Measurements from ENCODE around the gene VGLL4.

The VGLL4 gene

DNA sequence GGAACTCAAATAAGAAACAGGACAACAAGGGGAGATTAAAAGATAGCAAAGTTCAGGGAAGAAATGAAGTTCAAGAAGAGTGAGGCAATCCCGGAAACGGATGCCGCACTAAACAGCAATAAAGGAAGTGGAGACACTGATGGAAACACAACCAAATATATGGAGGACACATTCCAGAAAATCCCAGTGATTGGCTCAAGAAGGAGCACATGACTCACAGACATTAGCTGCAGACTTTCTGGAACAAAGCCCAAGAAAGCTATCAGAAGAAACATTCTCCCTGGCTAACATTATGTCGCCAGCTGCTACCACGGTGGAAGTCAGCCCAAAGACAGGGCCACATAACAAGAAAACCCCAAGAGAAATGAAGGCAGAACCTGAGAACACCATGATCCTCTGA, 18.1 kb upstream of the VGLL4 start:
- no peaks in the 10 kb centered on the region for H3K9me3 ChIP-seq (ENCODE audit: insufficient read depth, low read length, severe bottlenecking)
- H3K27ac ChIP-seq (ENCODE audit: low read length), result no peak overlapping the region
- H3K4me3 ChIP-seq (ENCODE audit: low read depth in 1 of 2, low read length in 2 of 2), result no peak overlapping the region
- H4K20me1 ChIP-seq (ENCODE audit: insufficient read depth, low read length), result peaks cover 4% of the 10 kb centered on the region; the same call in 1 of the 2 replicates
- H2AFZ ChIP-seq (ENCODE audit: low read depth, low read length), result no peak overlapping the region
- H3K4me1 ChIP-seq (ENCODE audit: insufficient read depth, low read length), result no peaks in the 10 kb centered on the region
- ATAC-seq (ENCODE audit: insufficient read depth, low read depth) (no peak), DNase-seq (no peak)
- TF ChIP-seq EZH2 (IDR thresholded peaks at IDR 0.05; ENCODE audit: borderline replicate concordance, low read depth, low read length, severe bottlenecking), result no peak
- TF ChIP-seq, protein P1, sequence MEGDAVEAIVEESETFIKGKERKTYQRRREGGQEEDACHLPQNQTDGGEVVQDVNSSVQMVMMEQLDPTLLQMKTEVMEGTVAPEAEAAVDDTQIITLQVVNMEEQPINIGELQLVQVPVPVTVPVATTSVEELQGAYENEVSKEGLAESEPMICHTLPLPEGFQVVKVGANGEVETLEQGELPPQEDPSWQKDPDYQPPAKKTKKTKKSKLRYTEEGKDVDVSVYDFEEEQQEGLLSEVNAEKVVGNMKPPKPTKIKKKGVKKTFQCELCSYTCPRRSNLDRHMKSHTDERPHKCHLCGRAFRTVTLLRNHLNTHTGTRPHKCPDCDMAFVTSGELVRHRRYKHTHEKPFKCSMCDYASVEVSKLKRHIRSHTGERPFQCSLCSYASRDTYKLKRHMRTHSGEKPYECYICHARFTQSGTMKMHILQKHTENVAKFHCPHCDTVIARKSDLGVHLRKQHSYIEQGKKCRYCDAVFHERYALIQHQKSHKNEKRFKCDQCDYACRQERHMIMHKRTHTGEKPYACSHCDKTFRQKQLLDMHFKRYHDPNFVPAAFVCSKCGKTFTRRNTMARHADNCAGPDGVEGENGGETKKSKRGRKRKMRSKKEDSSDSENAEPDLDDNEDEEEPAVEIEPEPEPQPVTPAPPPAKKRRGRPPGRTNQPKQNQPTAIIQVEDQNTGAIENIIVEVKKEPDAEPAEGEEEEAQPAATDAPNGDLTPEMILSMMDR (IDR thresholded peaks at IDR 0.05; ENCODE audit: borderline replicate concordance, extremely low read depth, low read length, poor library complexity, severe bottlenecking), result no peak
- no peaks in the 10 kb centered on the region for H3K27me3 ChIP-seq (ENCODE audit: insufficient read depth, low read length, poor library complexity)
- H3K79me2 ChIP-seq (ENCODE audit: insufficient read depth, low read length), result no peaks in the 10 kb centered on the region
- no peak overlapping the region for H3K9ac ChIP-seq (ENCODE audit: low read depth, low read length)
- H3K4me2 ChIP-seq (ENCODE audit: insufficient read depth, low read length), result no peak overlapping the region
- no peaks in the 10 kb centered on the region for H3K36me3 ChIP-seq (ENCODE audit: insufficient read depth, low read length)

DNA sequence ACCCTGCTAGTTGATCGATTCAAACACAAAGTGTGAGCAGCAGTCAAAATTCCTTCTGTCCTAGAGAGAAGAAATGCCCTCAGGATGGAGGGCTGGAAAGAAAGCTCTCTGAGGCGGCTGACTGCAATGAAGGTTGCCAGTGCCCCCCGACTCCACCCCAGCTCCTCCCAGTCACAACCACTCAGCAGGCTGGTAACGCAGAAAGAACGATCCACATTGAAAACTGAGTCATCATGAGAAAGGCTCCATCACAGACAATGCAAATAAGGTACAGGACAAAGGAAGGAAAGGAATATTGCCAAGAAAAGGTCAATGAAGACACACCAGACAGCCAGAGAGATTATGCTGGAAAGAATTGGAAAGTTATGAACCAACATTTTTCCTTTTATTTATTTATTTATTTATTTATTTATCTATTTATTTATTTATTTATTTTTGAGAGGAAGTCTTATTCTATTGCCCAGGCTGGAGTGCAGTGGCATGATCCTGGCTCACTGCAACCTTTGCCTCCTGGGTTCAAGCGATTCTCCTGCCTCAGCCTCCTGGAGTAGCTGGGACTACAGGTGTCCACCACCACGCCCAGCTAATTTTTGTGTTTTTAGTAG, 17.4 kb upstream of the VGLL4 start:
- no peak for DNase-seq
- no peak overlapping the region for H3K4me3 ChIP-seq (ENCODE audit: low read depth in 1 of 2, low read length in 2 of 2)
- H3K9ac ChIP-seq (ENCODE audit: low read depth, low read length), result no peak overlapping the region
- no peak overlapping the region for H3K4me2 ChIP-seq (ENCODE audit: insufficient read depth, low read length)
- no peak overlapping the region for H2AFZ ChIP-seq (ENCODE audit: low read depth, low read length)
- H3K27ac ChIP-seq (ENCODE audit: low read length), result no peak overlapping the region
- H3K9me3 ChIP-seq (ENCODE audit: insufficient read depth, low read length, severe bottlenecking), result no peaks in the 10 kb centered on the region
- no peak for TF ChIP-seq EZH2 (IDR thresholded peaks at IDR 0.05; ENCODE audit: borderline replicate concordance, low read depth, low read length, severe bottlenecking)
- TF ChIP-seq, protein P1 (IDR thresholded peaks at IDR 0.05; ENCODE audit: borderline replicate concordance, extremely low read depth, low read length, poor library complexity, severe bottlenecking), result no peak
- H4K20me1 ChIP-seq (ENCODE audit: insufficient read depth, low read length), result peaks cover 6% of the 10 kb centered on the region; the same call in 1 of the 2 replicates
- H3K36me3 ChIP-seq (ENCODE audit: insufficient read depth, low read length), result no peaks in the 10 kb centered on the region
- H3K79me2 ChIP-seq (ENCODE audit: insufficient read depth, low read length), result no peaks in the 10 kb centered on the region
- no peaks in the 10 kb centered on the region for H3K4me1 ChIP-seq (ENCODE audit: insufficient read depth, low read length)
- H3K27me3 ChIP-seq (ENCODE audit: insufficient read depth, low read length, poor library complexity), result no peaks in the 10 kb centered on the region
- ATAC-seq (ENCODE audit: insufficient read depth, low read depth), result no peak

DNA sequence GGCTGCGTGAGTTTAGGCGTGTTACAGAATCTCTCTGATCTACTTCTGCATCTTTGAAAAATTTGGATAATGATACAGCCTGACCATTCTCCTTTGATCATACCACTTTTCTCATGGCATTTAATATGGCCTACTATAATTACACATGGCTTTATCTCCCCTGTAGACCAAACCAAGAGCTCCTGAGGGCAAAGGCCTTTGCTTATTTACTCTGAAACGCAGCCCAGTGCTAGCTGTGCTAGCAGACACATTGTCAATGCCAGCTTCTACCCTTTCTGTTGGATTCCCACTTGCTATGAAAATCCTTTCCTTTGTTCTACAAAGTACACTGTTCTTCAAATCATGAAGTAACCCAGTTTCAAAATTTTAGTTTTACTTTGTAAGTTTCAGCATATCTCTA, 16.5 kb upstream of the VGLL4 start:
- ATAC-seq (ENCODE audit: insufficient read depth, low read depth) (no peak), DNase-seq (no peak)
- Histone ChIP-seq H3K9me3 (ENCODE audit: insufficient read depth, low read length, severe bottlenecking) (no peaks in the 10 kb centered on the region), H3K4me2 (ENCODE audit: insufficient read depth, low read length) (no peak overlapping the region), H3K27me3 (ENCODE audit: insufficient read depth, low read length, poor library complexity) (no peaks in the 10 kb centered on the region), H3K4me1 (ENCODE audit: insufficient read depth, low read length) (no peaks in the 10 kb centered on the region), H4K20me1 (ENCODE audit: insufficient read depth, low read length) (0 out of 2 replicates have a peak, but pooled peaks cover 2% of the 10 kb centered on the region), H3K9ac (ENCODE audit: low read depth, low read length) (no peak overlapping the region), H3K27ac (ENCODE audit: low read length) (no peak overlapping the region), H3K4me3 (ENCODE audit: low read depth in 1 of 2, low read length in 2 of 2) (no peak overlapping the region), H2AFZ (ENCODE audit: low read depth, low read length) (no peak overlapping the region), H3K36me3 (ENCODE audit: insufficient read depth, low read length) (no peaks in the 10 kb centered on the region), H3K79me2 (ENCODE audit: insufficient read depth, low read length) (no peaks in the 10 kb centered on the region)
- TF ChIP-seq, protein P1 (IDR thresholded peaks at IDR 0.05; ENCODE audit: borderline replicate concordance, extremely low read depth, low read length, poor library complexity, severe bottlenecking), result no peak
- TF ChIP-seq EZH2 (IDR thresholded peaks at IDR 0.05; ENCODE audit: borderline replicate concordance, low read depth, low read length, severe bottlenecking), result no peak
